AG04450 (cell line): ENCODE results near the gene MISP3. TPM values are rescaled to one million over a fixed set of nuclear protein-coding genes. Genes with fewer than 3 reads are reported as not detected.

Experiments used
- CTCF ChIA-PET: fragments of 300-600, 350-600 bp; formaldehyde crosslinking; extraction: SDS; loops from one replicate; lab custom pipeline; 2022; ENCODE audit warnings: antibody characterized with exemption, inconsistent platforms; lab: Charles Lee
- POLR2A ChIA-PET: fragments of 350-600 bp; formaldehyde crosslinking; extraction: SDS; loops from one replicate; lab custom pipeline; 2021; ENCODE audit warnings: antibody characterized with exemption, inconsistent platforms; lab: Yijun Ruan, JAX
- DNase-seq: peaks from one replicate; pipeline ENCODE4 v3.0.0-alpha.2; 2011; ENCODE audit warnings: low read depth, low spot score
- H3K27ac ChIP-seq: one replicate; pipeline ENCODE4 v1.5.1; 2012; ENCODE audit warnings: low read depth, low read length, control low read depth
- H3K27me3 ChIP-seq: one replicate; pipeline ENCODE4 v1.6.0; 2012; ENCODE audit warnings: low read length; ENCODE audit not compliant: control insufficient read depth, insufficient read depth
- H3K4me3 ChIP-seq: 2 replicates; pipeline ENCODE4 v1.5.1; 2011; ENCODE audit warnings: mild to moderate bottlenecking, low read depth, low read length, control low read depth
- H3K9me3 ChIP-seq: 2 replicates; pipeline ENCODE4 v1.5.1; 2012; ENCODE audit warnings: low read length; ENCODE audit not compliant: control insufficient read depth, insufficient read depth
- CTCF ChIP-seq: IDR thresholded peaks from 2 replicates; pipeline ENCODE4 v1.5.1; 2011; ENCODE audit warnings: low read depth, low read length, control low read depth, inconsistent platforms
- polyA plus RNA-seq: library from polyadenylated mRNA; depleted of rRNA; stranded (reverse); fragments of >200 nt; gene quantifications from 2 replicates; pipeline ENCODE4 v1.2.3, GENCODE V29; 2011

MISP3 gene
- polyA plus RNA-seq, 1 experiment = 0.27 TPM

GRCh38 chr19:14117668-14118164 is 45.1 kb downstream of the MISP3 start, which contains the start of gene PRKACA:
PRKACA (minus strand) TSS chr19:14117762; CDS start chr19:14117547, 215 bp downstream.
- Histone ChIP-seq H3K9me3 (no peaks in the 10 kb centered on the region; the same call in 1 of the 2 replicates), H3K4me3 (peak within 1 kb of the TSS; percentile 81), H3K27me3 (no peaks in the 10 kb centered on the region), H3K27ac (peak within 1 kb of the TSS; percentile 97)
- ChIA-PET POLR2A (interaction anchor here (0.5 to 1.2 kb wide), 4 partner anchors 12 to 287 kb away, joined by 3 to 6 read pairs (median 5); partner anchors contain the start of gene ASF1B), CTCF (interaction anchor here (0.7 kb wide), 1 partner anchor 18 kb away, joined by 4 read pairs; no protein-coding TSS in a partner anchor)
- DNase-seq = peak; percentile 98
- TF ChIP-seq CTCF = no peak

GRCh38 chr19:14118165-14119051 is 45.8 kb downstream of the MISP3 start:
- peak overlapping the region; percentile 55 for H3K4me3 ChIP-seq
- no peak for DNase-seq
- no peaks in the 10 kb centered on the region; the same call in 1 of the 2 replicates for H3K9me3 ChIP-seq
- ChIA-PET POLR2A (interaction anchor here (0.5 to 1.2 kb wide), 6 partner anchors 12 to 286 kb away, joined by 3 to 6 read pairs (median 4); partner anchors contain the start of gene ASF1B), CTCF (interaction anchor here (1.5 kb wide), 1 partner anchor 18 kb away, joined by 7 read pairs; the partner anchor contains the start of gene ASF1B)
- peak overlapping the region; percentile 97 for H3K27ac ChIP-seq
- no peak for TF ChIP-seq CTCF
- no peaks in the 10 kb centered on the region for H3K27me3 ChIP-seq

GRCh38 chr19:14119146-14119545 is 46.6 kb downstream of the MISP3 start:
- no peak for TF ChIP-seq CTCF
- no peak for DNase-seq
- peak overlapping the region; percentile 55 for H3K4me3 ChIP-seq
- no peaks in the 10 kb centered on the region; the same call in 1 of the 2 replicates for H3K9me3 ChIP-seq
- H3K27me3 ChIP-seq = no peaks in the 10 kb centered on the region
- peak overlapping the region; percentile 97 for H3K27ac ChIP-seq
- ChIA-PET POLR2A (interaction anchor here (1.0 to 1.2 kb wide), 2 partner anchors 17 to 27 kb away, joined by 3 read pairs; partner anchors contain the start of gene ASF1B), CTCF (interaction anchor here (0.6 to 1.5 kb wide), 2 partner anchors 15 to 18 kb away, joined by 3 to 7 read pairs; partner anchors contain the start of gene ASF1B)

- Histone ChIP-seq H3K4me3 (no peak overlapping the region), H3K27me3 (no peaks in the 10 kb centered on the region), H3K27ac (no peak overlapping the region), H3K9me3 (no peaks in the 10 kb centered on the region; the same call in 1 of the 2 replicates)
- no peak for TF ChIP-seq CTCF
- ChIA-PET CTCF (interaction anchor here (0.6 to 1.8 kb wide), 3 partner anchors 14 to 17 kb away, joined by 3 to 7 read pairs (median 6); partner anchors contain the start of gene ASF1B), POLR2A (no interaction called here)
- DNase-seq = no peak
These were observed 47.3 kb downstream of the MISP3 start for GRCh38 chr19:14119644-14120496.
